GM21737 (cell line): Measurements from ENCODE around the gene NME3.
"Not testable (repeated sequence)": the region's sequence is repeated elsewhere in the genome, so short reads cannot be mapped to it uniquely, and the experiment has no call there.

Source experiments
- ATAC-seq: cut with Tn5 transposase; IDR thresholded peaks from one replicate; pipeline ENCODE4 v1.9.1; 2021; ENCODE audit warnings: mild to moderate bottlenecking, moderate library complexity; ENCODE audit not compliant: unreplicated experiment

NME3 gene

GRCh38 chr16:1771188-1771863, at the start of gene NME3:
Gene NME3, minus strand, starts transcription at chr16:1771543. Its CDS starts 9 bp downstream, at chr16:1771534.
- ATAC-seq = no peak

DNA sequence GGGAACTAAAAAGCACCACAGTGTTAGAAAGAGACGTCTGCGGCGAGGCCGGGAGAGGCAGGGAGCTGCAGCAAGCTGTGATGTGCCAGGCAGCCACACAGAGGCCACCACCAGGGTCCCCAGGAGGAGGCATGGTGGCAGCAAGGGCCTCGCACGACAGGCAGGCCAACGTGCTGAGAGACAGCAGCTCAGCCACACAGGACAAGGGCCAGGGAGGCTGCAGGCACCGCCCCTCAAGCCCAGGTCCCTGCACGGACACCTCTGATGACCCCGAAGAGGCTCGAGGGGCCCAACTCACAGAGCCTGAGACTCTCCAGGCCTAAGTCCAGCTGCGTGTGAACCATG, 49.6 kb upstream of the NME3 start:
- ATAC-seq = no peak

DNA sequence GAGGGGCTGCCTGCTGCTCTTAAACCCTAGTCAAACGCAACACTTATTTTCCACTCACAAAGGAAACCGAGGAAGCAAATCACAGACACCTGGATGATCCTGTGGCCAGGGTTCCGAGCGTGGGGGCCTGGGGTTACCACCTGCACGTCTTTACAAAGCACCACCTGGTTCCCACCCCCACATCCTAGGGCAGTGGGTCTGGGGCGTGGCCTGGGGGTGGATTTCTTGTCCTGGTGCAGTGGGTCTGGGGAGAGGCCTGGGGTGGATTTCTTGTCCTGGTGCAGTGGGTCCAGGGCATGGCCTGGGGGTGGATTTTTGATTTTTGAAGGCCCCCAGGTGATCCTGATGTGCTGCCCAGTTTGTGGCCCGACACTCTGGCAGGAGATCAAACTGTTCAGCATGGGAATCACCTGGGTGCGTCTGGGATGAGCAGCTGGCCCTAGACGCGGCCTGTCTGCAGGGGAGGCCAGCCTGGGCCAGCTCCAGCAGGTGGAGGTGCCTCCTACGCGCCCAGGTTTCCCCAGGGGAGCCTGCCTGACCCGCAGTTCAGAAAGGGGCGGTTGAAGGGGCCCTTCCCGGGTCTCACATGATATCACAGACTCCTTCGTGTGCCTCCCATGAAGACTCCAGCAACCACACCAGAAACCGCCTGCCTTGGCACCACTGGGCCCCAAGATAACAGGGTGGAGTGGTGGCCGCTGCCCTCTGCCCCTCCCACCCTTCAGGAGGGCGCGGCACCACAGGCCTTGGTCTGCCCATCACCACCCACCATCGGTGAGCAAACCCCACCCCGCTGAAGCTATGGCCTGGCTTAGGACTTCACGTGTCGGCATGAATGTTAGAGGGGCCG, 49.0 kb upstream of the NME3 start:
- ATAC-seq = no peak

DNA sequence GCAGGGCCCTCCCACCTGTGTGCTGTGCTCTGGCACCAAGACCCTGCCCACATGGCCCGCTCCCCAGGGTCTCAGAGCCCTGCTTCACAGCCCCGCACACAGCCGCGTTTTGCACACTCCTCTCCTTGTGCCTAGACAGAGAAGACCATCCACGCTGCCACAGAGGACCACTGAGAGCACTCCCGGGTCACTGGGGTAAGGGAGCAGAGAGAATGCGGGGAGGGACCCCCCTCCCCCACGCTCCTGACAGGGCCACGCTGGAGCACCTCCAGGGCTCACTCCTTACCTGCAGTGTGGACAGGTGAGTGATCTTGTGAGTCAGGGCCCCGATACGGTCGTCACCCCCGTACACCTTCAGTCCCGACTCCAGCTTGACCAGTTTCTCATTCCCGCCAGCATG, 48.3 kb upstream of the NME3 start:
- ATAC-seq = no peak

- ATAC-seq = no peak
These were observed 47.7 kb upstream of the NME3 start for GRCh38 chr16:1818873-1819525.

GRCh38 chr16:1818204-1818872, 47.0 kb upstream of the NME3 start:
- no peak for ATAC-seq

- ATAC-seq = no peak
These were observed 46.4 kb upstream of the NME3 start for GRCh38 chr16:1817716-1818115.

DNA sequence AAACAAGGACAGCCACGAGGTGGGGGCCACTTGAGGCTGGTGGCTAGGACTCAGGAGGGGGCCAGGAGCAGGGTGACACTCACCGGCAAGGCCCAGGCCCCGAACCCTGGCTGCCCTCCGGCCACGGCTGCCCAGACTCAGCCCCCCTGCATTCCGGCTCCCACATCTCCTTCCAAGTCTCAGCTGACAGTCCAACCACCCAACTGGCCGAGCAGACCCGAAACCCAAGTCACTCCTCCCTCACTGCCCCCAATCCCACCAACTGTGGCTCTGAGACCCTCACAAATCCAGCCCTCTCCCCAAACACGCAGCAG, 45.9 kb upstream of the NME3 start:
- no peak for ATAC-seq

DNA sequence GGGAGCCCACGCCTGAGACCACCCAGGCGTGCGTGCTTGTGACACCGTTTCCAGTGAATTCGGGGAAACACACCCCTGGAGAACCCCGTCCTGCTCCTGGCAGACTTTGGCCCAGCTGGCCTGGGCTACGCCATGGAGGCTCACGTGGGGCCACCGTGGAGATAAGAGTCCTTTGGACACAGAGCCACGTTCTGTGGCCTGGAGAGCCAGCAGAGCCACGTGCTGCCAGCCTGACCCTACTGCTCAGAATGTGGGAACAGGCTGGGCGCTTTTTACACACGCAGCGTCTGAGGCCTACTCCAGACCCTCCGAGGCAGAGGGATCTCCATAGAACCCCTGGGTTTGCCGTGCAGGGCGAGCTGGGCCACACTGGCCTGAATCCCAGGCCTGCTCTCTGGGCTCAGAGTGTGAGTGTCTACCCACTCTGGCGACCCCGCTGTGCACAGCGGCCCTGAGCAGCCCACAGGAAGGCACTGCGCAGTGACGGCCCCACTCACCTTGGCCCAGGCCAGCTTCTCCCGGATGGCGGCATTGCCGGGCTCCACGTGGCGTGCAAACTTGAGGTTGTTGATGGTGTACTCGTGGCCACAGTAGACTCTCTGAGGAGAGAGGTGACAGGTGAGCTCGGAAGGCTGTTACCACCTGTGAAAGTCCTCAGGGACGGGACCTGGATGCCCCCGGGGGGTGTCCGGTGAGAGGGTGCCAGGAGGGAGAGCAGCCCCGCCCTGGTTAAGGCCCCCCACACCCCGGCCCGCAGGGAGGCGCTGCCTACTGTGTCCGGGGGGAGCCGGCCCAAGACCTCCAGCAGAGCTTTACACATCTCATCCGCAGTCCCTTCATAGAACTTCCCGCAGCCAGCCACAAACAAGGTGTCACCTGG, 45.3 kb upstream of the NME3 start:
- no peak for ATAC-seq

DNA sequence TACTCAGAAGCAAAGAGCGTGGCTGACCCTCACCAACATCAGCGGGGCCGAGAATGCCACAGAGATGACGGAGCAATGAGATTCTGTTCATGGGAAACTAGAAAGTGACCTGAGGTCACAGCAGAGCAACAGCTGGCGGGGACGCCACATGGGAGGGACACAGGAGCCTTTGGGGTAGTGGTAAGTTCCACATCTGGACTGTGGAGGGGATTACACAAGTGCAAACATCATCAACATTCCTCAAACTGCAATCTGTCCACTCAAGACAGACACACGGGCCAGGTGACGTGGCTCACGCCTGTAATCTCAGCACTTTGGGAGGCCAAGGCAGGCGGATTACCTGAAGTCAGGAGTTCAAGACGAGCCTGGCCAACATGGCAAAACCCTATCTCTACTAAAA, 44.1 kb upstream of the NME3 start:
- no peak for ATAC-seq

- ATAC-seq = no peak
These were observed 41.4 kb upstream of the NME3 start for GRCh38 chr16:1812732-1813163.

- no peak for ATAC-seq
These were observed 39.2 kb upstream of the NME3 start for GRCh38 chr16:1810536-1810935.

DNA sequence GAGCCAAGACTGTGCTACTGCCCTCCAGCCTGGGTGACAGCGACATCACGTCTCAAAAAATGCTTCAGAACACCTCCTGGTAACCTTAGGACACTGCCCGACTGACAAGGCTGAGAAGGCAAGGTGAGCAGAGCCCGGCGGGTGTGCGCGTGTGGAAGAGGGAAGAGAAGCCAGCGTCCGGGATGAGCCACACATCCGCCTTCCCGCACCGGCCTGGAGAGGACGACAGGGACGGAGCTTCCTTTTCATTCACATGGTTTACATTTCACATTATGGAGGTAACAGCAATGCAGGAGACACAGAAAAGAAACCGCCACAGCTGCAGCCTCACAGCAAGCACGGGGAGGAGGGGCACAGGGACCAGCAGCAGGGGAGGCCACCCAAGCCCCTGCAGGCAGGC, 38.8 kb upstream of the NME3 start:
- ATAC-seq = no peak

GRCh38 chr16:1809281-1809801, 38.0 kb upstream of the NME3 start:
- no peak for ATAC-seq

- ATAC-seq = no peak
These were observed 37.3 kb upstream of the NME3 start for GRCh38 chr16:1808691-1809090.

DNA sequence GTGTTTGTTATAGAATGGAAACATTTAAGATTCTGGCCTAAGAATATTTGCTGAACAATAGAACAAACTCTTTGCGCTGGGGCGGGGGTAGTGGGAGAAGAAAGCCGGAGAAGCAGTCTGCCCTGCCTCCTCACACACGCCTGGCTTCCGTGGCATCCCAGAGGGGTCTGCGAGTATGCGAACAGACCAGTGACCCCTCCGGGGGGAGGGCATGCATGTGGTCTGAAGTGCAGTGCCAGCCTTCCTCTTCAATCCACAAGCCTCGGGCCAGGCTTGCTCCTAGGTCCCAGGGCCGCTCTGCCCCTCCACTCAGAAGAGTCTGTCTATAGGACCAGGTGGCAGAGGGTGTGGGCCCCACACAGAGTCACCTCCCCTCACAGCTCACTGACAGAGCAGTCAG, 36.3 kb upstream of the NME3 start:
- no peak for ATAC-seq

GRCh38 chr16:1800701-1801100, 29.4 kb upstream of the NME3 start:
- no peak for ATAC-seq

GRCh38 chr16:1799263-1799662, 27.9 kb upstream of the NME3 start:
- not testable (repeated sequence) for ATAC-seq

GRCh38 chr16:1794908-1795666, 23.7 kb upstream of the NME3 start:
- ATAC-seq = no peak
